ENCODE data around the gene SERPINA4.
"Not testable (repeated sequence)": the region's sequence is repeated elsewhere in the genome, so short reads cannot be mapped to it uniquely, and the experiment has no call there.

Gene SERPINA4

DNA sequence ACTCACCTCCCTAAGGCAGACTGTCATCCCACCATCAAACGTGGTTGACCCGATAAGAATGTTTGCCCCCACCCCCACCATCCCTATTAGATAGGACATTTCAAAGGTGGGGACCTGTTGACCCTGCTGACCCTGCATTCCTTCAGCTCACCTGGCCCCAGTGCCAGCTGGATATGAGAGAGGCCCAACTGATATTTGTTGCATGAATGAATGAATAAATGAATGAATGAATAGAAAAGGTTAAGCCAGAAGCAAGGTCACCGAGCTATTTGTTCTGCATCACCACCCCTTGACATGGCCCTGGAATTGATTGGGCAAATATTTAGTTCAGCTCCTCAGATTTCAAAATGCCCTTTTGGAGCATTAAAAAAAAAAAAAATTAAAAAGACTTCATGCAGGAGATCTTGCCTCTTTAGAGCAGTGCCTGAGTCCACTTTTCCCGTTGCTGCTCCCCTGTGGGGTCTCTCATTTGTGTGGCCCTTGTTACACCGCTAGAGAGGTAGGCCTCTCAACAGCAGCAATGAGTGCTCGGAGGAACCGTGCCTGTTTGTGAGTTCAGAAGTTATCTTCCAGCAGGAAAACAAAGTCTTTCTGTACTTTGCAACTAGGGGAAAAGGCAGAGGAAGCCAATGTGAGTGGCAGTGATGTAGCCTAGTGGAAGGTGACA lies 11.5 kb downstream of the SERPINA4 start:
- no peak overlapping the region for H3K4me3 ChIP-seq (ENCODE audit: control insufficient read depth, low read depth, low read length)
- TF ChIP-seq, protein P1, sequence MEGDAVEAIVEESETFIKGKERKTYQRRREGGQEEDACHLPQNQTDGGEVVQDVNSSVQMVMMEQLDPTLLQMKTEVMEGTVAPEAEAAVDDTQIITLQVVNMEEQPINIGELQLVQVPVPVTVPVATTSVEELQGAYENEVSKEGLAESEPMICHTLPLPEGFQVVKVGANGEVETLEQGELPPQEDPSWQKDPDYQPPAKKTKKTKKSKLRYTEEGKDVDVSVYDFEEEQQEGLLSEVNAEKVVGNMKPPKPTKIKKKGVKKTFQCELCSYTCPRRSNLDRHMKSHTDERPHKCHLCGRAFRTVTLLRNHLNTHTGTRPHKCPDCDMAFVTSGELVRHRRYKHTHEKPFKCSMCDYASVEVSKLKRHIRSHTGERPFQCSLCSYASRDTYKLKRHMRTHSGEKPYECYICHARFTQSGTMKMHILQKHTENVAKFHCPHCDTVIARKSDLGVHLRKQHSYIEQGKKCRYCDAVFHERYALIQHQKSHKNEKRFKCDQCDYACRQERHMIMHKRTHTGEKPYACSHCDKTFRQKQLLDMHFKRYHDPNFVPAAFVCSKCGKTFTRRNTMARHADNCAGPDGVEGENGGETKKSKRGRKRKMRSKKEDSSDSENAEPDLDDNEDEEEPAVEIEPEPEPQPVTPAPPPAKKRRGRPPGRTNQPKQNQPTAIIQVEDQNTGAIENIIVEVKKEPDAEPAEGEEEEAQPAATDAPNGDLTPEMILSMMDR (IDR thresholded peaks at IDR 0.05; ENCODE audit: control insufficient read depth, insufficient read depth, low read depth, low read length, missing control alignments): no peak
- DNase-seq (ENCODE audit: low read depth): no peak

DNA sequence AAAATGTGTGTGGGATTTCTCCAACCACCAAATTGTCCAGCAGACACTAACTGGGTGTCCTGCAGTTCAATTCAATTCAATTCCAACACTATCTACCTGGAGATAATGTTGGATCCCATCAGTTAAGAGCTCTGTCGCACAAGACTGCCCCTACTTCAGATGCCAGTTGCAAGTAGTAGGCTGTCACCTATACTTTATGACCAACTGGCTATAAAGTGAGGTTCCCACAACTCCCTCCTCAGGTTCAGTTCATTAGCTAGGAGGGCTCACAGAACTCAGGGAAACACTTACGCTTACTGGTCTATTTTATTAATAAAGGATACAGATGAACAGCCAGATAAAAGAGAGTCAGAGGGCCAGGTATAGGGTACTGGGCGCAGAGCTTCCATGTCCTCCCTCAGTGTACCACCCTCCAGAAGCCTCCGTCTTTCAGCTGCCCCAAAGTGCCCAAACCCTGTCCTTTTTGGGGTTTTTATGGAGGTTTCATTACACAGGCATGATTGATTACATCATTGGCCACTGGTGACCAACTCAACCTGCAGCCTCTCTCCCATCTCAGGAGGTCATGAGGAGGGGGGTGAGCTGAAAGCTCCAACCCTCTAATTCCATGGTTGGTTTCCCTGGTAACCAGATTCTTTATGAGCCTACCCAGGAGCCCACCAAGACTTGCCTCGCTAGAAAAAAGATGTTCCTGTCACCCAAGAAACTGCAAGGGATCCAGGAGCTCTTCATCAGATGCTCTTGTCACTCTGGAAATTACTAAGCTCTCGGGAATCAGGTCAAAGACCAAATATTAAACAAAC lies 12.4 kb downstream of the SERPINA4 start:
- DNase-seq (ENCODE audit: low read depth): no peak
- H3K4me3 ChIP-seq (ENCODE audit: control insufficient read depth, low read depth, low read length): no peak overlapping the region
- TF ChIP-seq, protein P1 (IDR thresholded peaks at IDR 0.05; ENCODE audit: control insufficient read depth, insufficient read depth, low read depth, low read length, missing control alignments): no peak

DNA sequence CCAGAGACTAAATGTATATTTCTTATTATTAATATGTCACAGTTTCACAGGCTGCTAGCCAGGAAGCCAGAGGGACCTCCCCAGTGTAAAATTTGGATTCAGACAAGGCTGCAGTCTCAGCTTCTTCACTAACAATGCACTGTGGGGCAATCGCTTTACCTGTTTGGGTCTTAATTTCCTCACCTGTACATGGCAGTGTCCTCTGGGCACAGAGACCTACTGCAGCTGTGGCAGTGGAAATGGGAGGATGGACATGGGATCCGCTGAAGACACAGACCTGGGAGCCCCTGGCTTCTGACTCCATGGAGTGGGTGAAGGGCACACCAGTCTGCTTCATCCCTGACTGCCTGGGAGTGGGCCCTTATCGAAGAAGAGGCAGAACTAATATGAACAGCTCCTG lies 13.1 kb downstream of the SERPINA4 start:
- no peak for DNase-seq (ENCODE audit: low read depth)
- TF ChIP-seq, protein P1 (IDR thresholded peaks at IDR 0.05; ENCODE audit: control insufficient read depth, insufficient read depth, low read depth, low read length, missing control alignments): no peak
- H3K4me3 ChIP-seq (ENCODE audit: control insufficient read depth, low read depth, low read length): no peak overlapping the region

DNA sequence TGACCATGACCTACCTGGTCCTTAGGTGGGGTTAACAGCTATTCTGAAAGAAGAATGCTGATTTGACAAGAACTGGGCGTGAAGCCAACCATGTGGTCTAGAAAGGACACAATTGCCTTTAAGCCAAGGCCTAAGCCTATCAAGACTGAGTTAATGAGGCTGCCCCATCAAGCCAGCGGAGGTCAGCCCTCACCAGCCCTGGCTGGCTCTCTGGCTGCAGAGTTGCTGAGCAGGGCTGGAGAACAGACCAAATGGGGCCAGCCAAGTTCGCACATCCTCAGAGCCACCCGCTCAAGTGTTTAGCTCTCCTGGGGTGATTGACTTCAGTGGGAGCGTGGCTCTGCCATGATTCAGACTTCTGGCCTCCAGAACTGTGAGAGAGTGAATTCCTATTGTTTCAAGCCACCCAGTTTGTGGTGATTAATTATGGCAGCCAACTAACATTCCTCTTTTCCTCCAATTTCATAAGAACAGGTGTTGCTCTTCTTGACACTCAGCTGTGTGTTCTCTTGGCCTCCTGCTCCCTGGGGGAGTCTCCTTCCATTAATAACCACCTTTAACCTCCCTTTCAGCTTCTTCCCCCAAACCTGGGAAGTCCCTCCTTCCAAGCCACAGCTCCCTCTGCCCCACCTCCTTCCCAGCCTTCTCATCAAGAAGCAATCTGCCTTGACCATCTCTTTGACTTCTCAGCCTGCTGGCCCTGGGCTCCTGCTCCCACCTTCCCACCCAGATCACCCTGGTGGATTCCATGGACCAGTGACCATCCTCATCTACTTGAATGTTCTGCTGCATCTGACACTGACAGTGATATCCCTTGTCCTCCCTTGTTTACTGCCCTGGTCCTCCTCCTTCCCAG lies 14.7 kb downstream of the SERPINA4 start:
- TF ChIP-seq, protein P1 (IDR thresholded peaks at IDR 0.05; ENCODE audit: control insufficient read depth, insufficient read depth, low read depth, low read length, missing control alignments): no peak
- DNase-seq (ENCODE audit: low read depth): no peak

DNA sequence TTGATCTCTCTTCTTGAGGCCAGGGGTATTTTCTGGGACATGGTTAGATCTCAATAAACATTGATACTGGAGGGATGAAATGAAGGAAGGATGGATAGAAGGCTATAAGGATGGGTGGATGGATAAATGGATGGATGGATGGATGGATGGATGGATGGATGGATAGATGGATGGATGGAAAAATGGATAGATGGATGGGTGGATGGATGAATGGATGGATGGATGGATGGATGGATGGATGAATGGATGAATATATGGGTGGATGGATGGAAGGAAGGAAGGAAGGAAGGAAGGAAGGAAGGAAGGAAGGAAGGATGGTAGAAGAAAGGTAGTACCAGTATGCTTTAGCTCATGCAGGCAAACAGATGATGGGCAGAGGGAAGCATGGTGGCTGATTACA lies 16.2 kb downstream of the SERPINA4 start:
- H3K4me3 ChIP-seq (ENCODE audit: control insufficient read depth, low read depth, low read length); DNase-seq (ENCODE audit: low read depth): not testable (repeated sequence)

More for the DNA sequence above, 14.7 kb downstream of the SERPINA4 start:
- no peak overlapping the region for H3K4me3 ChIP-seq (ENCODE audit: control insufficient read depth, low read depth, low read length)

DNA sequence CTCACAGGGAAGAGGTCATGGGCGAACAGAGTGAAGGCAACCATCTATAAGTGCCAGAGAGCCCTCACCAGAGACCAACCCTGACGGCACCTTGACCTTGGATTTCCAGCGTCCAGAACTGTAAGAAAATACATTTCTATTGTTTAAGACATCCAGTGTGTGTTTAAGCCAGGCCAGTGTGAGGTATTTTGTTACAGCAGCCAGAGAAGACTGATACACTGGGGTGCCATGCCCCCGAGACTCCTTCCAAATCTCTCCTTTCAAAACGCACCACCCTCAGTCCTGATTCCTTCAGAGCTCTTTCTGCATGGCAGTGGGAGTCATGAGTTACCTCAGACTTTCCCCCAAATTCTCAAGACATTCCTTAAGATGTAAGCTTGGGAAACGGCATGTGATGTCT lies 17.5 kb downstream of the SERPINA4 start:
- no peak overlapping the region for H3K4me3 ChIP-seq (ENCODE audit: control insufficient read depth, low read depth, low read length)
- no peak for DNase-seq (ENCODE audit: low read depth)
- TF ChIP-seq, protein P1 (IDR thresholded peaks at IDR 0.05; ENCODE audit: control insufficient read depth, insufficient read depth, low read depth, low read length, missing control alignments): no peak
